HG02852 (cell line): Measurements from ENCODE around the gene TMEM17.

Experiments
- ATAC-seq: cut with Tn5 transposase; IDR thresholded peaks from one replicate; pipeline ENCODE4 v1.9.1; 2021; ENCODE audit warnings: mild to moderate bottlenecking, moderate library complexity; ENCODE audit not compliant: unreplicated experiment

The TMEM17 gene

DNA sequence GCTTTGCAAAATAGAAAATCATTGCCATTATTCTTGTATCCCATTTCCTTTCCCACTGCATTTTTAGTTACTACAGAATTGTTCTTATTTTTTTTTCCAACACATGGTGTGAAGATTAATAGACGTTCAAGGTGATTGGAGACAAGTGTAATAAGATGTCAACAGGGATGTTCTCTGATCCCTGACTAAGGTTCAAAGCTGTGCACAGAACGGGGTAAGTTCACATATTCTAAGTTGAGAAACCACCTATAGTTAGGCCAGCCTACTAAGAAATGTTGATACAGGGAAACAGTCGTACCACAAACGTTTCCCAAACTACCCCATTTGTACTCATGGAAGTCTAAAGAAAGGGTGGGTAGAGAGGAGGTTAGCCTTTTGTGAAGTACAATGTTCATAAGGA lies 6.4 kb upstream of the TMEM17 start:
- ATAC-seq: no peak

DNA sequence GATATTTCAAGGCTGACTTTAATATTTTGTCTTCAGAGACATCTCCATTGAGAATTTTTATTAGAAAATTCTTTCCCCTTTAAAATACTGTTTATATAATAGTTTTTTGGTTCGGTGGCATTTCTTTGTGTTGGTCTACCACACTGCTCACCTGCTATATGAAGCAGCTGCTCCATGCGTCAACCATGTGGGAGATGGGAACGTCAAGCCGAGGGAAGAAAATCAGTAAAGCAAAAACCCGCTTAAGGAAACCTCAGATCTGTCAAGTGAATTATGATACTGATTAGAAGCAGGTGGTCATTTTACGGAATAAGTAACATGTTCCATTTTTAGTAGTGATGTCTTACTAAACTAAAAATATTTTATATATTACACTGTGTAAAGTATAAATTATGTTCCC lies 5.6 kb upstream of the TMEM17 start:
- ATAC-seq: no peak

DNA sequence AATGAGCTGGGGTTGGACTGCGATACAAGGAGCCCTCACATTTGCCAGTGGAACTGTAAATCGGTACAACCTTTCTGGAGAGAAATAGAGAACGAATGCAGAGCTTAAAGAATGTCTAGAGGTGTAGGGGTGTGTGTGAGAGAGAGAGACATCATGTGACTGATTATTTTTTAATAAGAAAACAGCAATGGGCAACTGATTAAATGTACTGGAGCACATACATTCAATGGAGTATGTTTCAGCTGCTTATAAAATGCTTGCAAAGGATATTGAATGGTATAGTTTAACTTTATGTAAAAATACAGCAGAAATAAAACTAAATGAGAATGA lies 391 bp upstream of the TMEM17 start:
- ATAC-seq: peak; percentile 33

DNA sequence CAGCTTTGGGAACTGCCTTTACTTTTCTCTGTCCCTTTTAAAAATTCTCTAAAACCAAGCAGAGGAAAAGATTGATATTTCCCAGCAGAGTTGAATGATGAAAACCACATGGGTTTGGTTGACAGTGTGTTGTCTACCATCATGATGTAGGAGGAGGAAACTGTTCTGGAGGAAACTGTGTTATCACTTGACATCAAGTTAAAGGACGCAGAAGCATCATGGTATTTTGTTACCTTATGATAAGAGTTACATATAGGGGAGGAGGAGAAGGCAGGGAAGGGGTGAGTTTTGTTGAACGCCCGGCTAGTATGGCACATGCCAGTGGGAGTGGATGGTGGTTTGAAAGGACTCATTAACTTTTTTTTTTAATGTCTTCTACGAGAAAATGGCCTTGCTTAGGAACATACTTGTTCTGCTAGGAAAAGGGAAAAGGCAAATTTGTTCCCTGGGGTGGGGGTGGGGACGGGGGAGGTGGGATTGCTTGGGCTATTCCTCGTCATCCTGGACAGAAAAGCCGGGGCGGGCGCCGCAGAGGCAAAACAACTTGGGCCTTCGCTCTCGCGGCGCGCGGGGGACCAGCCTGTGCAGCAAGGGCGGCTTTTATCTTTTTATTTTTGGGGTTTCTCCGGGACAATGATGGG lies 766 bp downstream of the TMEM17 start:
- no peak for ATAC-seq

DNA sequence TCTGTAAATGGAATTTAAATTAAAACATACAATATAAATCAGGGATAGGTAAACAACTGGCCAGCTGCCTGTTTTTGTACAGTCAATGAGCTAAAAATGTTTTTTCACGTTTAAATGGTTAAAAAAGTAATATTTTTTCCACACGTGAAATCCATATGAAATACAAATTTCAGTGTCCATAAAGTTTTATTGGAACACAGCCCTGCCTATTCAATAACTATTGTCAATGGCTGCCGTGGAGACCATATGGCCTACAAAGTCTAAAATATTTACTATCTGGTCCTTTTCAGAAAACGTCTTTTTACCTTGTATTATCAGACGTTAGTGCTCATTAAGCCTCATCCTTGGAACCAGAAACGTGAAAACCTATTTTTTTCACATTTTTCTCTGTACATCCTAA lies 1.3 kb downstream of the TMEM17 start:
- ATAC-seq: no peak

DNA sequence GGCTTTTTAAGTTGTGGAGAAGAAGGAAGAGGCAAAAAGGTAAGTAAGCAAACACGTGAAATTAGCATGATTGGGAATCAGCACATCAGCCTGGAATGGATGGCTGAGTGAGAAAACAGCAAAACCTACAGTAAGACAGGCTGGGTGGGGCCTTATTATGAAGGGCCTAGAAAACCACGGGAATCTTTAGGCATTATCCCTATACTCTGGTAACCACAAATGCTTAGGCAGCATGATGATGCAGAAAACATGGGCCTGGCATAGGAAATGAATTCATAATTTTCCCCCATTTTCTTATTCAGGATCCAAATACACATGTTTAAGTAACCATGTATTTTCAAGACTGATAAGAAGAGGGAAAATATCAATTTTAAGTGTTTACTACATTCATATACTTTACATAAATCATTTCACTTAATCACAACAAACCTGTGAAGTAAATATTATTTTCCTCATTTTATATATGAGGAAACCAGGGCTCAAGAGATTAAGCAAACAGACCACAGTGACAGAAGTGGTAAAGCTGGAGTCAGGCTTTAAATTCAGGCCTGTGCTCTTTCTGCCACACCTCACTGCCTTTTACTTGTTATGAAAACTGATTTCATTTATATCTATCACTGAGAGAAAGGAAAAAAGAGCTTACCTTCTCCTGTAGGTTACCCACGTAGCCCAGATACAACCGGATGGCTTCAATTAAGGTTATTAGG lies 4.0 kb downstream of the TMEM17 start:
- ATAC-seq: no peak

DNA sequence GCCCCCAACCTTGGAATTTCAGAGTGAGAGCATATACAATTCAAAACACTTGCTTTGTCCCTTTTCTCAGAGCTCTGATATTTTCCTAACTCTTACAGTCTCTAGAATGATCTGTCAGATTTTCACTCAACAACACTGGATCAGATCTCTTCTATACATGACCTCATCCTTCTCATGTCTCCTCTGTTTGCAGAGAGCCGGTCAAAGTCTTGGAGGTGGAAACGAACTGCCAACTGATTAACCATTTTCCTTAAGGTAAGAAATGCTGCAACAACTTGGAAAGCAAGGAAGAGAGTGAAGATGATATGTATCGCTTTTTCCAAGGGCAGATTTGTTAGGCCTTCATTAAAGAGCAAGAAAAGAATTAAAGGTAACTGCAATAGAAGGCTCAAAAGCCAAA lies 4.9 kb downstream of the TMEM17 start:
- ATAC-seq: no peak

DNA sequence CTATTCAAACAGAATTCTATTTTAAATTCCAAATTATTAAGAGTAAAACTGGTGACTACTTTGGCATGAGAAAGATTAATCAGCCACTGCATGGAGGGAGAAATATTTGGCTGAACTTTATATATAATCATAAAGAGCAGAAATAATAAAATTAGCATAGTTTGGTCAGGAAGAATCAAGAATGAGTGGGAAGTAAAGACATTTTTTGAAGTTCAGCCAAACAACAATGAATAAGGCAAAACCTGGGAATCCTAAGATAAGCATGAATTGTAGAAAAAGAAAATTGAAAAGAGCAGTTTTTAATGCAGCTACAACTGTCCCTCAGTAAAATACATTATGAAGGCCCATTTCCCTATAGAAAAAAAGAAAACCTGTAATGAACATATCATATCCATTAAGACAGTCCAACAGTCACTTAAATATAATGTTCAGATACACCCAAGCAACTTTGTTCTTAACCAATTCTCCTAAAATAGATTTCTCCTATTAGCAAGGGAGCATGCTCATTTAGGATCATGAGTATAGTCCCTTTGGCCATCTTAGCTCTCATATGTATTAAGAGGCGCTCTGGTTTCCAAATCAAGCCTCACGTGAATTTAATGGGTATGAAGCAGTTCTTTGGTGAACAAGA lies 6.5 kb downstream of the TMEM17 start:
- ATAC-seq: no peak

DNA sequence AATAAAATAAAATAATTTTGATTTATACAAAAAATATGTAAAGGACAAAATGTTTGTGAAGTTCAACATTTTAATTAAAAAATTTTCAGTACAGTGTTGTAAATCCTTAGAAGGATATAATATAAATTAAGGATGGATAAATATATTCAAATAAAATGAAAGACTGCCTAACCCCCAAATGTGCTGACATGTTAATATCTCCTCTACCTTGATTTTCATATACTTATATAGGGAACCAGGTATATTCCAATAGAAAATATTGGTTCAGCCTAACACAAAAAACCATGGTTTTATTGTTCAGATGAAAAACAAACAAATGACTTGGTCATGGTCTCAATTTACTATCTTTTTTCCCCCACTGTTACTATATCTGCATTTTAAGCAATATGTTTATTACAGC lies 7.3 kb downstream of the TMEM17 start:
- ATAC-seq: no peak

DNA sequence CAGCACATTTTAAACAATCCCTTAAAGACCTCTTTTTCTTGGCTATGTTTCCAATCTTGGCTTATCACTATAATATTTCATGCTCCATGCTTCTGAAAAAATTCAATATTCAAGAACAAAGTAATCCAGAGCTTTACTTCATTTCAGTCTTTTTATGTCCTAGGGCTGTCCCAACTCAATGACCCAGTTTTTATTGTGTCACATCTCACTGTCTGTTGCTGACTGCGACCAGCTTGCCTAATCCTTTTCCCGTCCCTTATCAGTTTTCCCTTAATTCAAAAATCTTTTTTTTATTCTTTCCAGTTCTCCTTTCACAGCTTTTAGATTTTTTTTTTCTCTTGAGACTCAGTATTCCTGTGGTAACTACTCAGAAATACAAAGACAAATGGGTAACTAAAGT lies 10.2 kb downstream of the TMEM17 start:
- no peak for ATAC-seq

DNA sequence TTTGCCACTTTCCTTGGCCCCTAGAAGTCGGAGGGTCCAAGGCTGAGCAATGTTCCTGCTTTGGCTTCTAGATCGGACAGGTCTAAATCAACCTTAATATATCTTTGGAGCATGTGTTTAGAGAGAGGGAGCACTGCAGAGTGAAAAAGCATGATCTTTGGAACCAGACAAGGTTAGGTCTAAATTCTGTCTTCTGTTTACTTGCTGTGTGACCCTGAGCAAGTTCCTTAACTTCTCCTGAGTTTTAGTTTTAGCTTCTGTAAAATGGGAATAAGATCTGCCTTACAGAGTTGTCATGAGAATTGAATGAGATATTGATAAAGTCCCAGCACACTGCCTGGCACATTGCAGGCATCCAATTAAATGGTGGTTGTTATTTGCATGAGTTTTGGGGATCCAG lies 13.9 kb downstream of the TMEM17 start:
- no peak for ATAC-seq

DNA sequence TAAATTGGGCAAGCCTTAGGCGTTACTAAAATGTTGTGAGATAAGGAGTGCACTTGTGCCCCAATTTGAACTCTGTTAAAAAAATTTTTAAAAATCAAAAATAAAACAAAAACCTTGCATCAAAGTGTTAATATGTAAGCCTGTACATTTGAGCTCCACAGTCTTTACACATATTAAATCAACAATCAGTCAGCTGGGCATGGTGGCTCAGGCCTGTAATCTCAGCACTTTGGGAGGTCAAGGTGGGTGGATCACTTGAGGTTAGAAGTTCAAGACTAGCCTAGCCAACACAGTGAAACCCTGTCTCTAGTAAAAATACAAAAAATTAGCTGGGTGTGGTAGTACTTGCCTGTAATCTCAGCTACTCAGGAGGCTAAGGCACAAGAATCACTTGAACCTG lies 16.3 kb downstream of the TMEM17 start:
- no peak for ATAC-seq

DNA sequence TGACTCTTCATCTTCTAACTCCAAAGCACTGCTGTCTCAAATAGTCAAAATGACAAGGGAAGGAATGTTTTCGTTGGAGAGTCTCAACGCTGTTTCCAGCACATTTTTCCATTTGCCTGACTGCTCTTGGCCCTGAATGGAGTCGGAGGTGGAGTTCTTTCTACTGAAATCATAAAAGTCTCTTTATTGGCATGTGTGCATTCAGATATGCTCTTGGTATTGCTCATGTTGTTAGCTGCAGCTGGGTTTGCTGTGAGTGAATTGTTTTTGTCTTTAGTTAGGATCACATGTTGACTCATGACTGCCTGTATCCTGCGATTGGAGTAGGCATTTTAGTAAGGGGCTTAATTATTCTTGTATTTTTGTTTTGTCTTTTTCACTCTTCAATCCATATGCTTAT lies 16.8 kb downstream of the TMEM17 start:
- no peak for ATAC-seq

DNA sequence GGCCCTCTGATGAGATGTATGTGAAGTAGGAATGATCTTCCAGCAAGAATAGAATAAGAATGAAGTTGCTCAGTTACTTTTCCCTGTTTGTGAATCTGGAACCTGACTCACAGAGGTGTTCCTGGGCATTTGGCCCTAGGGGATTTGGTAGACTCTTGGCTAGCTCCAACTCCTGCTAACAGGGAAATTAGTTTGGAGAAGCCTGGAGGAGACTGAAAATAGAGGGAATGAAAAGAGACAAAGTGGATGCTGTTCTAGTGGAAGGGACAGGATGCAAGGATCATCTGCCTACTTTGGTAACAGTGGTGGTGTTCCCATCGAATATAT lies 19.6 kb downstream of the TMEM17 start:
- no peak for ATAC-seq

DNA sequence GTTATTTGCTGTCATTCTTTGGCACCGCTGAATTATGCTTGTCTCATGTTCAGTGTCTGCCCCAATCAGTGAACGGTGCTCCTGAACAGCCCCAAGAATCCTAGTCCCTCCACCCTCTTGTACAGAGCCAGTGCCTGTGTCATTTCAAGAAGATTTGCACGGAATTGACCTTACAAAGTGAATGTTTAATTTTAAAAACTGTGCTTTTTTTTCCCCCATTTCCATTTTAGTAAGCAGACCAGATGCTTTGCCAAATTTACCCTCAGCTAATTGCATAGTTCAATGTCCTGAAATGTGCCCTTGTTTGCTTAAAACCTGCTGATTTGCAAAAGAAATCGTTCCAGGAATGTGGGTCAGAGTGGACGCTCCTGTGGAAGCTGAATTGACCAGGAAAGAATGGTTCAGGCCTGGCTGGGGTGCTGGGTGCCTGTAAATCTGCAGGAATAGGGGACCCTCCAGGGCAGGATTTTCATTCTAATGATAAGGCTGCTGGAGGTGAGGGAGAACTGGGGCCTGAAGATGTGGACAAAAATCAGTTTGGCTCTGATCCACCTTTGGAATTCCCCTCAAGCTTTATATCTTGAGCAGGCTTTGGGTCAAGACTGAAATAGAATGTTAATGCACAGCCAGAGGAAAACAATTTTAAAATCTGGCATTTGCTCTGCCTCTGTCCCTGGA lies 20.1 kb downstream of the TMEM17 start:
- ATAC-seq: no peak

DNA sequence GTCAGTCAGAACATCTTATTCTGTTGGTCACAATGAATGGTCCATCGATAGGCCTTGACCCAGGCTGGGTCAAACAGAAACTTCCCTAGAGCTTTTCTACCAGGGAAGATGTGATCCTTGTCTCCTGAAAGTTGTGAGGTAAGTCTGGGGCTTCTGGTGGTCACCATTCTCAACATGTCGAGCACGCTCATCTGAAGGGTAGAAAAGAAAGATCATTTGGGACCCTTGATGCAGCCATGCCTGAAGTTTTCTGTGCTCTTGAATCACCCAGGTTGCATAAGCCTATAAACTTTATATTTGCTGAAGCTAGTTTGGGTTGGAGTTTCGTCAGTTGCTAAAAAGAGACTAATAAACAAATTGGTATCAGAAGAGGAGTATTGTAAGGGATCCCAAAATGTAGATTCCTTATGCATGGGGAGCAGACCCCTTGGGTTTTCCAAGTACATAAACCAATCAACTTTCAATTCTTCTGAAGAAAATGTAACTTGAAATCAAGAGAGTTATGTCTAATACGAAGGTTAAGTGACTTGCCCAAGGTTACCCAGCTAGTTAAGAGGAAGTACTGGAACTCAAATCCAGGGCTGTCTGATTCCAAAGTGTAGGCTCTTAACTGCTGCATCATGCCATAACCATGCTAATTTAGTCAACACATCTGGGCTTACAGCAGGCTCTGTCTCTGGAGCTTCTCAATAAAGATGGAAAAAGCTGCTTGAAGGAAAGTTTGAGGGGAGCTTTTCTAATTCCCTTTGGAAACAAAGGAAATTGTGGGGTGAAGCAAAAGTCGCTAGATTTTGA lies 23.2 kb downstream of the TMEM17 start:
- no peak for ATAC-seq

DNA sequence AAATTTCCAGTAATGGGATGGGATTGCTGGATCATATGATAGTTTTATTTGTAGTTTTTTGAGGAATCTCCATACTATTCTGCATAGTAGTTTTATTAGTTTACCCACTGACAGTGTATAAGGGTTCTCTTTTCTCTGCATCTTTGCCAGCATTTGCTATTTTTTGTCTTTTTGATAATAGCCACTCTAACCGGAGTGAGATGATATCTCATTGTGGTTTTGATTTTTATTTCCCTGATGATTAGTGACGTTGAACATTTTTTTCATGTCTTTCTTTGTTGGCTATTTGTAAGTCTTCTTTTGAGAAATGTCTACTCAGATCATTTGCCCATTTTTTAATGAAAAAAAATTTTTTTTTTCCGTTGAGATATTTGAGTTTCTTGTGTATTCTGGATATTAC lies 26.1 kb downstream of the TMEM17 start:
- no peak for ATAC-seq

DNA sequence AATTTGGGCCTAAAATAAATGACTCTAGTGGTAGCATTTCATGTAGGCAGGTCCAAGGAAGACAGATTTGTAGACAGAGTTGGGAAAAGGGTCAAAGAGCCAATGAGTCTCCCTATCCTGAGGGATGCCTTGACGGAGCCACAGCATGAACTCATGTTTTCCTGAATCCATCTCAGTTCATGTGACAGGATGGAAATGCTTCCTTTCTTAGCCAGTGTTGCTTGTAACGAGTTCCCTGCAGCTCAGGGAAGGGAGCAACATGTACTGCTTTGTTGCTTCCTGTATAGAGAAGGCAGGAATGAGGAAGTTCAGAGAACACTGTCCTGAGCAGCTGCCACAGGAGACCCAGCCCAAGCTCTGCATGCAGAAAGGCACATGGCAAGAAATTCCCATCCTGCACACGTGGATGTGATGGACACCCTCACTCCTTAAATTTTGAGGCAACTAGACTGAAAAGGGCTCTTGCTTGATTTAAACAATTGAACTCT lies 27.9 kb downstream of the TMEM17 start:
- ATAC-seq: no peak

DNA sequence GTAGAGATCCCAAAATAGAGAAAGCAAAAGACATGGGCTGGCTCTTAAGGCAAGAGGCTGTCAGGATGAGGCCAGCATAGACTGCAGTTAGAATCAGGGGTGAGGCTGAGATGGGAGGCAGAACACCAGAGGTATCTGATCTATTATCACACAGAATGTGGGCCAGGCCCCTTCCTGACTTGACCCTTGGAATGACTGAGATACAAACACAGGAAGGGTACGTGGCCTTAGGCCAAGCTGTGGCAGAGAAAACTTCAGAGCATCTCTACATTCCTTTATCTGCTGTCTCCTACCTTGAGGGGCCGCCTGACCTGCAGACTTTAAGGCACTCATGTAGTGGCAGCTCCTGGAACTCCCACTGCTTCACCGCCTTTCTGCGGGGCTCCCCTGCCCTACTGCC lies 28.4 kb downstream of the TMEM17 start:
- ATAC-seq: no peak

DNA sequence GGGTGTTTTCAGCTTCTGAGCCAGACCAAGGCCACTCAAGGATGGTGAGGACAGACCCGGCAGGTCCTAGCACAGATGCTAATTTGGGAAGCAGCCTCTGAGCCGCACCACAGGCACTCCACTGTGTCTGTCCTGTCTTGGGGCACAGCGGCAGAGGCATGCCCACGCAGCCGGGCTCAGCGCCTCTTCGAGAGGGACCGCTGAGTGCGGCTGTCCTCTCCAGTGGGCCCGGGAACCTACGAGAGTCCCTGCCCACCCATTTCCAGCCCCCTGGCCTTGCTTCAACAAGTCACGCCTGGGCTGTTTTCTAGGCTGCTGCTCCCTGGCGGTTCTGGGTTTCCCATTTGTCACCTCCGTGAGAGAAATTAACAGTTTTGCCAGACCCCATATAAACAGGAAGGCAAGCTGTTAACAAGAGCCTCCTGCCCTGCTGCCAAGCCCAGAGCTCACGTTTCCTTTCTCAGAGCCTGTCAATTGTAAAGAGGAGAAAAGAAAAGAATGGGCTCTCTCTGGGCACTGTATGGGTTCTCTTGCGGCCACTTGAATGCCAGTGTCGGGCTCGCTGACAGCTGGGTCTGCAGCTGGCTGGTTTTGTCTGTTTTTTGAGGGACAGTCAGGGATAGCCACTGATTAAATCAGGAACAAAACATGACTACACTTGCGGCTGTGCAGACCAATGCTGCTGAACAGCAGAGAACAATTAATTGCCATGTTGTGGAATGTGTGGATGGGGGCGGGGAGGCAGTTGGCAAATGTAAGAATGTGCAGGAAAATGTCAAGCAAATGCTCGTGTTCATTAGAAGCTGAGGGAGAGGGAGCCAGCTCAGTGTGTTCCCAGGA lies 30.6 kb downstream of the TMEM17 start:
- no peak for ATAC-seq
